NT2/D1 (cell line): ENCODE measurements around the gene MTMR3.

Experiments
- DNase-seq: peaks from one replicate; pipeline ENCODE4 v3.0.0-alpha.2; 2011; ENCODE audit warnings: low read depth, low spot score
- H3K27me3 ChIP-seq: 2 replicates; pipeline ENCODE4 v1.6.0; 2011; ENCODE audit warnings: mild to moderate bottlenecking; ENCODE audit not compliant: insufficient read length, insufficient read depth
- H3K36me3 ChIP-seq: 2 replicates; pipeline ENCODE4 v1.6.1; 2011; ENCODE audit warnings: mild to moderate bottlenecking, low read length, mixed read lengths; ENCODE audit not compliant: insufficient read depth, insufficient read length
- H3K4me1 ChIP-seq: 2 replicates; pipeline ENCODE4 v1.5.1; 2011; ENCODE audit not compliant: insufficient read depth, insufficient read length
- H3K4me3 ChIP-seq: 2 replicates; pipeline ENCODE4 v1.5.1; 2011; ENCODE audit warnings: low read depth; ENCODE audit not compliant: insufficient read length
- H3K9ac ChIP-seq: 2 replicates; pipeline ENCODE4 v1.6.0; 2011; ENCODE audit warnings: low read depth; ENCODE audit not compliant: insufficient read length
- H3K9me3 ChIP-seq: 2 replicates; pipeline ENCODE4 v1.5.1; 2011; ENCODE audit warnings: mild to moderate bottlenecking, low read length; ENCODE audit not compliant: insufficient read depth
- SUZ12 ChIP-seq: IDR thresholded peaks from 2 replicates; pipeline ENCODE4 v1.6.1; 2011; ENCODE audit not compliant: insufficient read length, insufficient read depth; ENCODE audit errors: extremely low read depth
- YY1 ChIP-seq: IDR thresholded peaks from 2 replicates; pipeline ENCODE4 v1.6.1; 2011; ENCODE audit not compliant: insufficient read length, insufficient read depth
- ZNF274 ChIP-seq: IDR thresholded peaks from 2 replicates; pipeline ENCODE4 v1.6.1; 2011; ENCODE audit warnings: mild to moderate bottlenecking, low read depth, low read length

Gene MTMR3

GRCh38 chr22:29883775-29884097 lies 762 bp downstream of the MTMR3 start:
- H3K36me3 ChIP-seq, result no peaks in the 10 kb centered on the region
- H3K4me3 ChIP-seq, result peak overlapping the region; percentile 76
- no peak for TF ChIP-seq ZNF274
- peaks cover 4% of the 10 kb centered on the region; the same call in 1 of the 2 replicates for H3K9me3 ChIP-seq
- H3K9ac ChIP-seq, result peak overlapping the region; percentile 80
- peaks cover 3% of the 10 kb centered on the region for H3K4me1 ChIP-seq
- no peak for DNase-seq
- H3K27me3 ChIP-seq, result no peaks in the 10 kb centered on the region

GRCh38 chr22:29885610-29886009 lies 2.6 kb downstream of the MTMR3 start:
- Histone ChIP-seq H3K27me3 (no peaks in the 10 kb centered on the region), H3K9ac (no peak overlapping the region), H3K4me3 (no peak overlapping the region), H3K36me3 (no peaks in the 10 kb centered on the region), H3K4me1 (peaks cover 3% of the 10 kb centered on the region), H3K9me3 (no peaks in the 10 kb centered on the region)
- no peak for DNase-seq
- TF ChIP-seq SUZ12 (no peak), ZNF274 (no peak), YY1 (no peak)

DNA sequence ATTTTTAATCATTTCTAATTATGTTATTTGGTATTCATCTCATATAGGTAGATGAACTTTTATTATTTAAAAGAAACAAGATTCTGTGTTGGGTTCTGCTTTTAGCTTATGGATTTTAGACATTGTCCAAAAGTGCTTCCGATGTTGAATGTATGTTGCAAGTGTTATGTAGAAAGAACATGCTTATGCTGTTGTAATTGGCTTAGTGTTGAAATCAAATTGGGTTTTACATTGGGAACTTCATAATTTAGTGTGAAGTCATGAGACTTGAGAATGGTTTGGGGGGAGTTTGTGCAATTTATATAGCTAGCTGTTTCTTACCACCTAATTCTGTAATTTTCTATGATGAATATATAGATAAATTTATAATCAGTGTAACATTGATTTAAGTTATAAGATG lies 3.6 kb downstream of the MTMR3 start:
- no peak overlapping the region for H3K4me3 ChIP-seq
- no peaks in the 10 kb centered on the region for H3K36me3 ChIP-seq
- no peak for DNase-seq
- no peak overlapping the region for H3K9ac ChIP-seq
- H3K4me1 ChIP-seq, result peaks cover 3% of the 10 kb centered on the region
- no peaks in the 10 kb centered on the region for H3K9me3 ChIP-seq
- no peaks in the 10 kb centered on the region for H3K27me3 ChIP-seq
- TF ChIP-seq ZNF274 (no peak), SUZ12 (no peak), YY1 (no peak)

DNA sequence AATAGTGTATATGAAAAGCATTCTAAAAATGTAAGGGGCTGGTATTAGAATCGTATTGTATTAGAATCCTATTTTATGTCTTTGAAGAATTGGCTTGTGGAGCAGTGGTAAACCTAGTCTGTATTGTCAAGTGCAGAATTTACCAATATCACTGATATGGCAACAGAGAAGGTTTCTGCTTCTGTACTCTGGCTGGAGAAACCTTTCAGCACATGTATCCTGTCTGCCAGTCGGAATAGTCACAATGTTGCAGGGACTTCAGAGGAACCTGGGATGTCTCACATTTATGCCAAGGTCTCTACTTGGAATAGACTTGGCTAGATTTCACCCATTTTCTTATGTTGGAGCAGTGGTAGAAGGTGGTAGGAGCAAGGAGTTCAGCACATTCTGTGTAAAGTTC lies 4.4 kb downstream of the MTMR3 start:
- no peak for DNase-seq
- no peak for TF ChIP-seq SUZ12
- TF ChIP-seq ZNF274, result no peak

GRCh38 chr22:29890760-29891159 lies 7.8 kb downstream of the MTMR3 start:
- H3K9me3 ChIP-seq, result no peaks in the 10 kb centered on the region
- H3K9ac ChIP-seq, result no peak overlapping the region
- no peak for DNase-seq
- no peaks in the 10 kb centered on the region for H3K36me3 ChIP-seq
- no peak for TF ChIP-seq SUZ12
- no peak for TF ChIP-seq ZNF274
- TF ChIP-seq YY1, result no peak
- H3K4me3 ChIP-seq, result no peak overlapping the region
- H3K27me3 ChIP-seq, result no peaks in the 10 kb centered on the region
- H3K4me1 ChIP-seq, result peaks cover 3% of the 10 kb centered on the region

More for the DNA sequence above, 4.4 kb downstream of the MTMR3 start:
- peaks cover 3% of the 10 kb centered on the region for H3K4me1 ChIP-seq
- no peaks in the 10 kb centered on the region for H3K36me3 ChIP-seq
- H3K27me3 ChIP-seq, result no peaks in the 10 kb centered on the region
- H3K4me3 ChIP-seq, result no peak overlapping the region
- no peaks in the 10 kb centered on the region for H3K9me3 ChIP-seq
- H3K9ac ChIP-seq, result no peak overlapping the region

- no peak for DNase-seq
- Histone ChIP-seq H3K4me3 (no peak overlapping the region), H3K9ac (no peak overlapping the region), H3K27me3 (no peaks in the 10 kb centered on the region), H3K4me1 (peaks cover under 1% of the 10 kb centered on the region), H3K36me3 (no peaks in the 10 kb centered on the region), H3K9me3 (no peaks in the 10 kb centered on the region)
- no peak for TF ChIP-seq YY1
- no peak for TF ChIP-seq SUZ12
- no peak for TF ChIP-seq ZNF274
Measured at GRCh38 chr22:29892315-29893156, 9.6 kb downstream of the MTMR3 start.

DNA sequence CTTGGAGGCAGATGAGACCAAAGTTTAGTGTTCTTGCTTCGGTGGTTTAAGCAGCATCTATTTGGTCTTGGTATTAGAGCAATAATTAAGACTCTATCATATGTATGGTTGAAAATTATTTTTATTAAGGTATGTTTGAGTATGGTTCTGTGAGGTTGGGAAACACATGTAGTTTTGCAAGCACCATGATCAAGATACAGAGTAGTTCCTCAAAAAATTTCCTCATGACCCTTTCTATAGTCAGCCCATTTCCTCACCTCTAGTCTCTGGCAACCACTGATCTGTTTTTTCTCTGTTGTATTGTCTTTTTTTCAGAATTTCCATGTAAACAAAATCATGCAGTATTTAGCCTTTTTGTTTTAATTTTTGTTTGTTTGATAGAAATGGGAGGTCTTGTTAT lies 18.4 kb downstream of the MTMR3 start:
- Histone ChIP-seq H3K4me1 (no peaks in the 10 kb centered on the region), H3K36me3 (no peaks in the 10 kb centered on the region), H3K4me3 (no peak overlapping the region), H3K9me3 (no peaks in the 10 kb centered on the region), H3K9ac (no peak overlapping the region), H3K27me3 (no peaks in the 10 kb centered on the region)
- no peak for DNase-seq
- TF ChIP-seq YY1 (no peak), ZNF274 (no peak), SUZ12 (no peak)
